ENCODE results near the gene F8. TPM values are rescaled to one million over a fixed set of nuclear protein-coding genes. Genes with fewer than 3 reads are reported as not detected.

The F8 gene
- total RNA-seq, 1 experiment from 2014 or later, result 2.6 TPM

DNA sequence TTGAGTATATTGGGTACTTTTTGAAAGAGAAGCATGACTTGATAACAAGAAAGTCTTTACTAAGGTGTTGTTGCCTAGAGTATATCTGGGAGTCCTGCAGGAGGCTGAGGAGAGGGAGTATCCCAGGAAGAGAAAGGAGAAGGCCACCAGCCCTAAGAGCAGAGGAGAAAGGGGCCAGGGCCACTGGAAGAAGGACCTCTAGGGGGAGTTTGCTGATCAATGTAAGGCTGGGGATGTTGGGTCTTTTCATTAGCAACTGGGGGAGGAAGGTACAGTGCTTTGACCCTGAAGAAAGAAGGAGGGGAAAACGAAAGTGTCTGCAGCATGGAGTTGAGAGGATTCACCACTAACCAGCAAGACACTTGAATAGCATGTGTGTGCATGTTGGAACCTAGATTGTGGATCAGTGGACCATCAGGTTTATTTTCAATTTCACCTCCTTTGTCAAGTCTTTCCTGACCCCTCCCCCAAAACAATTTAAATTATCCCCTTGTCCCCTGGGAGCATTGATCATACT lies 192.5 kb downstream of the F8 start:
- H4K20me1 ChIP-seq (ENCODE audit: insufficient read depth), result no peaks in the 10 kb centered on the region
- no peak overlapping the region for H3K4me3 ChIP-seq (replicated peaks in 1 of 2; ENCODE audit: low read depth in 1 of 2, low read length in 2 of 2)
- ChIA-PET POLR2A (no interaction called here), CTCF (no interaction called here), RAD21 (ENCODE audit: low non-redundant PET in 1 of 2, low total read pairs in 2 of 2, uncharacterized antibody in 2 of 2, unreplicated experiment in 2 of 2) (no interaction called here)
- H3K9ac ChIP-seq (ENCODE audit: low read length), result no peak overlapping the region
- H2AFZ ChIP-seq (ENCODE audit: low read depth, low read length, poor library complexity, severe bottlenecking), result no peak overlapping the region
- DNase-seq (ENCODE audit: low read depth, low spot score), result no peak
- ATAC-seq, result no peak
- no peaks in the 10 kb centered on the region for H3K9me3 ChIP-seq (ENCODE audit: control insufficient read depth in 1 of 2, insufficient read depth in 1 of 2, low read depth in 1 of 2, low read length in 2 of 2)
- no peak overlapping the region for H3K4me2 ChIP-seq (ENCODE audit: low read length)
- H3K36me3 ChIP-seq (ENCODE audit: control insufficient read depth in 1 of 2, insufficient read depth in 2 of 2, low read length in 2 of 2), result no peaks in the 10 kb centered on the region
- no peak overlapping the region for H3K27ac ChIP-seq (ENCODE audit: low read depth, low read length)
- H3K27me3 ChIP-seq (ENCODE audit: insufficient read depth, low read length), result no peaks in the 10 kb centered on the region
- TF ChIP-seq SRF (IDR thresholded peaks at IDR 0.05; ENCODE audit: low read depth) (no peak), POLR2AphosphoS5 (IDR thresholded peaks at IDR 0.05; ENCODE audit: low read depth, low read length) (no peak), ZFX (IDR thresholded peaks at IDR 0.05) (no peak), EZH2 (IDR thresholded peaks at IDR 0.05) (no peak), JUND (IDR thresholded peaks at IDR 0.05) (no peak), CBX3 (IDR thresholded peaks at IDR 0.05; ENCODE audit: low read depth) (no peak), SP1 (IDR thresholded peaks at IDR 0.05; ENCODE audit: low read depth) (no peak), ZNF274 (IDR thresholded peaks at IDR 0.05; ENCODE audit: low read depth, low read length) (no peak), FOSL1 (IDR thresholded peaks at IDR 0.05; ENCODE audit: low read depth) (no peak), SIN3A (IDR thresholded peaks at IDR 0.05; ENCODE audit: low read depth) (no peak)
- TF ChIP-seq, protein P1, sequence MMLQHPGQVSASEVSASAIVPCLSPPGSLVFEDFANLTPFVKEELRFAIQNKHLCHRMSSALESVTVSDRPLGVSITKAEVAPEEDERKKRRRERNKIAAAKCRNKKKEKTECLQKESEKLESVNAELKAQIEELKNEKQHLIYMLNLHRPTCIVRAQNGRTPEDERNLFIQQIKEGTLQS (IDR thresholded peaks at IDR 0.05), result no peak
- TF ChIP-seq, protein P2, sequence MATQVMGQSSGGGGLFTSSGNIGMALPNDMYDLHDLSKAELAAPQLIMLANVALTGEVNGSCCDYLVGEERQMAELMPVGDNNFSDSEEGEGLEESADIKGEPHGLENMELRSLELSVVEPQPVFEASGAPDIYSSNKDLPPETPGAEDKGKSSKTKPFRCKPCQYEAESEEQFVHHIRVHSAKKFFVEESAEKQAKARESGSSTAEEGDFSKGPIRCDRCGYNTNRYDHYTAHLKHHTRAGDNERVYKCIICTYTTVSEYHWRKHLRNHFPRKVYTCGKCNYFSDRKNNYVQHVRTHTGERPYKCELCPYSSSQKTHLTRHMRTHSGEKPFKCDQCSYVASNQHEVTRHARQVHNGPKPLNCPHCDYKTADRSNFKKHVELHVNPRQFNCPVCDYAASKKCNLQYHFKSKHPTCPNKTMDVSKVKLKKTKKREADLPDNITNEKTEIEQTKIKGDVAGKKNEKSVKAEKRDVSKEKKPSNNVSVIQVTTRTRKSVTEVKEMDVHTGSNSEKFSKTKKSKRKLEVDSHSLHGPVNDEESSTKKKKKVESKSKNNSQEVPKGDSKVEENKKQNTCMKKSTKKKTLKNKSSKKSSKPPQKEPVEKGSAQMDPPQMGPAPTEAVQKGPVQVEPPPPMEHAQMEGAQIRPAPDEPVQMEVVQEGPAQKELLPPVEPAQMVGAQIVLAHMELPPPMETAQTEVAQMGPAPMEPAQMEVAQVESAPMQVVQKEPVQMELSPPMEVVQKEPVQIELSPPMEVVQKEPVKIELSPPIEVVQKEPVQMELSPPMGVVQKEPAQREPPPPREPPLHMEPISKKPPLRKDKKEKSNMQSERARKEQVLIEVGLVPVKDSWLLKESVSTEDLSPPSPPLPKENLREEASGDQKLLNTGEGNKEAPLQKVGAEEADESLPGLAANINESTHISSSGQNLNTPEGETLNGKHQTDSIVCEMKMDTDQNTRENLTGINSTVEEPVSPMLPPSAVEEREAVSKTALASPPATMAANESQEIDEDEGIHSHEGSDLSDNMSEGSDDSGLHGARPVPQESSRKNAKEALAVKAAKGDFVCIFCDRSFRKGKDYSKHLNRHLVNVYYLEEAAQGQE (IDR thresholded peaks at IDR 0.05; ENCODE audit: low read depth), result no peak
- H3K9me2 ChIP-seq (ENCODE audit: insufficient read depth), result no peaks in the 10 kb centered on the region
- no peaks in the 10 kb centered on the region for H3K4me1 ChIP-seq (ENCODE audit: control insufficient read depth in 1 of 2, insufficient read depth in 2 of 2, low read length in 2 of 2)
- no TSS peak for BruUV-seq (replicated peaks)
- no peaks in the 10 kb centered on the region for H3K79me2 ChIP-seq (ENCODE audit: insufficient read depth, low read length)
- intact Hi-C loops (cut with micrococcal nuclease), result no loop called here
